ENCODE measurements around the gene FLYWCH2.
"Not testable (repeated sequence)": the region's sequence is repeated elsewhere in the genome, so short reads cannot be mapped to it uniquely, and the experiment has no call there.

The FLYWCH2 gene

DNA sequence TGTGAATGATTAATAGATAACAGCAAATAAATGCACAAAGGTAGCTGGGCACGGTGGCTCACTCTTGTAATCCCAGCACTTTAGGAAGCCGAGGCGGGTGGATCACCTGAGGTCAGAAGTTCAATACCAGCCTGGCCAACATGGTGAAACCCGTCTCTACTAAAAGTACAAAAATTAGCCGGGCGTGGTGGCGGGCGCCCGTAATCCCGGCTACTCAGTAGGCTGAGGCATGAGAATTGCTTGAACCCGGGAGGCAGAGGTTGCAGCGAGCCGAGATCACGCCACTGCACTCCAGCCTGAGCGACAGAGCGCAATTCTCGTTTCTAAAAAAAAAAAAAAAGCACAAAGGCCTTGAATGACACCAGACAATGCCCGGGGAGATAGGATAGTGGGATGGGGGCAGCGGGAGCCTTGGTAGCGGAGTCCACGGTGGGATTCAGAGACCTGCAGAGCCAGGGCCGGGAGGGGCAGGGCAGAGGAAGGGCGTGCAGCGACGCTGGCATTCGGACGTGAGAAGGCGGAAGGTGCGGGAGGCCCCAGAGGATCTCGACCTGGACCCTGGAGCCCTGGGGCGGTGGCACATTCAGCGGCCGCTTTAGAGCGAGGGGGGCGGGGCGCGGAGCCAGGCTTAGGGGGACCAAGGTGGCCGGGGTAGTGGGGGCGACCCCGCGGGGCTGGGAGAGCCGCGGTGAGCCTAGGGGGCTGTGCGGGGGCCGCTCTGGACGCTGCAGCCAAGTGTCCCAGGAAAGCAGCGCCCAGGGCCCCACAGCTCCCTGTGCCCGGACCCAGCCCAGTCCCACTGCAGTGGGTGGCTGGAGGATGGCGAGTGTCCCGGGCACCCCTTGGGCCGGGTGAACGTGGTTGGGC lies 999 bp upstream of the FLYWCH2 start:
- DNase-seq (ENCODE audit: low read depth in 1 of 2, low spot score in 1 of 2): no peak

DNA sequence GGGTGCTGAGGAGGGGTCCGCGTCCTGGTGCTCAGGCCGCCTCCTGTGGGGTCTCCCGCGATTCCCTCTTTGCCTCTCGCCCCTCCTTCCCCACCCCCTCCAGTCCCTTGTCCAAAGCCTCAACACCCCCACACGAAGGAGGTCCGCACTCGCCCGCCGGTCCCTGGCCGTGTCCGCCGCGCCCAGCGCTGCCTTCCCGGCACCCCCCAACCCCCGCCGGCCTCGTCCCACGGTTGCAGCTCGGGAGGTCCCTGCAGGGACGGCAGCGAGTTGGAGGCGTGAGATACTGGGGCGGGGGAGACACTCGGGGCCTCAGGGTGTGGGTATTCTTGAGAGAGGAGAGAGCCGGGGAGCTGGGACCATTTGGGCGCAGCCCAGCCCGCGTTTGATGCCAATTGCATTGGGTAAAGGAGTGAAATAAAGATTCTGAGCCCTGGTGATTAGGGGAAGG lies 468 bp downstream of the FLYWCH2 start:
- no peak for DNase-seq (ENCODE audit: low read depth in 1 of 2, low spot score in 1 of 2)

DNA sequence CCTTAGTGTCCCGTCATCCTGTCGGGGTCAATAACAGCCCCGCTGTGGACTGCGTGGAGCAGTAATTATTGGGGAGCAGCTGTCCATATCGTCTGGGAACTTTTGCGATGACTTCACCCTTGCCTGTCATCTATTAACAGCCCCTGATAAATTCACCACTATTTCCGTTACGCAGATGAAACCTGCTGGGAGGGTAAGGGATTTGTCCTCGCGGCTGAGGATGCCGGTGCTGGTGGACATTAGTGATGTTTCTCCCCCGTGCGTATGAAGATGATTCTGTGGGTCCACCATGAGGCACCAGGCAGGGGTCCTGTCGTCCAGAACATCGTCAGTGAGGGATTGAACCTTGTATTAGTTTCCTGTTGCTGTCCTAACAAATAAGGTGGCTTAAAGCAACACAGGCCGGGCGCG lies 1.0 kb downstream of the FLYWCH2 start:
- DNase-seq (ENCODE audit: low read depth in 1 of 2, low spot score in 1 of 2): no peak

DNA sequence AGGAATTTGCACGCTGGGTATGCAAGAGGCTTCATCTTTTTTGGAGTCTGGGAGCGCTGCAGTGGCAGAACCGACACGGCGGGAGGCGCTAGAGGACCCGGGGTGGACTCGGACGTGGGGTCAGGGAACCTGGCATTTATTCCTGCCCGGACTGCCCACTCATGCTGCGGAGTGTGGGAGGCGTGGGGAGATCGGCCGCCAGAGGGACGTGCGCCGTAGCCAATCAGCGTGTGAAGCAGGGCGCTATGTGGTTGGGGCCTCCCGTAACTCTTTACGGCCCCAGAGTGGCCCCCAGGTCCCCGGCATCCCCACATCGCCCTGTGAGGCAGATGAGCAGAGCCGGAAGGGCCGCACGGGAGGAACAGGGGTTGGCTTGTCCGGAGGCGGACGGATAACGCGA lies 11.2 kb downstream of the FLYWCH2 start:
- no peak for DNase-seq (ENCODE audit: low read depth in 1 of 2, low spot score in 1 of 2)

DNA sequence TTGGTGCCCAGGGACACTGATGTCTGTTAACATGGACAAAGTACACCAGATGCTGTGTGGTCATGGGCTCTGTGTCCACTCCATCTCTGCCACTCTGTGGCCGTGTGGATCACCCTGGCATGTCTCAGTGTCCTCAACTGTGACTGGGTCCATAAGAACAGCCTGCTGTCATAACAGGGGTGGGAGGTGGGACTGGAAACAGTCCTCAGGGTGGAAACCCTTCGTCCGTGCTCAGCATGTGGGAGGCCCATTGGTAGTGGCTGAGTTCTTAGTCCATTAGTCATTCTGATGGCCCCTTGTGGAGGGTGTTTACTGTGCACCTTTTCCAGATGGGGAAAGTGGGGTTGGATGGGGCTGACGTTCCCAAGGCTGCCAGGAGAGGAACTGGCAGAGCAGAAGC lies 12.8 kb downstream of the FLYWCH2 start:
- no peak for DNase-seq (ENCODE audit: low read depth in 1 of 2, low spot score in 1 of 2)

DNA sequence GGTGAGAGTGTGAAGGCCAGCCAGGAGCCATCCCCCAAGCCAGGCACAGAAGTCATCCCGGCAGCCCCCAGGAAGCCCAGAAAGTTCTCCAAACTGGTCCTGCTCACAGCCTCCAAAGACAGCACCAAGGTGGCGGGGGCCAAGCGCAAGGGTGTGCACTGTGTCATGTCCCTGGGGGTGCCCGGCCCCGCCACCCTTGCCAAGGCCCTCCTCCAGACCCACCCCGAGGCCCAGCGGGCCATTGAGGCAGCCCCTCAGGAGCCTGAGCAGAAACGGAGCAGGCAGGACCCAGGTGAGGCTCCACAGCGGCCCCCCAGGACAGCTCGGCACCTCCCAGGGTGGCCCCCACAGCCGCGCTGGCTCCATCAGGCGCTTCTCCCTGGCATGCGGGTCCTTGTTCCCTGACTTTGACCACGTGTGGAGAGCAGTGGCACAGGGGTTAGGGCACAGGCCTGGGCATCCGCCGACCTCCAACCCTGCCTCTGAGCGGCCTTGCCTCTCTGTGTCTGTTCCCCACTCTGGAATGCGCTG lies 13.5 kb downstream of the FLYWCH2 start:
- DNase-seq (ENCODE audit: low read depth in 1 of 2, low spot score in 1 of 2): no peak

DNA sequence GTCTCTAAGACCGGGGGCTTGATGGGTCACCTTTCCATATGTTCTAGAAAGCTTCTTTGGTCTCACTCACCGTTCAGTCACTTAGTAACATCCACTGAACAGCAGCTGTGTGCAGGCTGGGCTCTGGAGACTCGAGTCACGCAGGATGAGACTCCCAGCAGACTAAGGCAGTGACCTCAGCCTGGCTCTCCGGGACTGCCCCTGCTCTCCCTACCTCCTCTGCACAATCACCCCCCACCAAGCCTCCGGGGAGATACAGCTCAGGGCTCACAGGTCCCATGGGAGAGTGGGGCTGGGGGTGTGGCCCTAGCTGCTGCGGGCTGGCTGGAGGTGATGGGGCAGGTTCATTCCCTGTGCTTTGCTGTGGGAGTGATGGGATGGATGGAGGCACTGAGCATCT lies 14.1 kb downstream of the FLYWCH2 start:
- no peak for DNase-seq (ENCODE audit: low read depth in 1 of 2, low spot score in 1 of 2)

DNA sequence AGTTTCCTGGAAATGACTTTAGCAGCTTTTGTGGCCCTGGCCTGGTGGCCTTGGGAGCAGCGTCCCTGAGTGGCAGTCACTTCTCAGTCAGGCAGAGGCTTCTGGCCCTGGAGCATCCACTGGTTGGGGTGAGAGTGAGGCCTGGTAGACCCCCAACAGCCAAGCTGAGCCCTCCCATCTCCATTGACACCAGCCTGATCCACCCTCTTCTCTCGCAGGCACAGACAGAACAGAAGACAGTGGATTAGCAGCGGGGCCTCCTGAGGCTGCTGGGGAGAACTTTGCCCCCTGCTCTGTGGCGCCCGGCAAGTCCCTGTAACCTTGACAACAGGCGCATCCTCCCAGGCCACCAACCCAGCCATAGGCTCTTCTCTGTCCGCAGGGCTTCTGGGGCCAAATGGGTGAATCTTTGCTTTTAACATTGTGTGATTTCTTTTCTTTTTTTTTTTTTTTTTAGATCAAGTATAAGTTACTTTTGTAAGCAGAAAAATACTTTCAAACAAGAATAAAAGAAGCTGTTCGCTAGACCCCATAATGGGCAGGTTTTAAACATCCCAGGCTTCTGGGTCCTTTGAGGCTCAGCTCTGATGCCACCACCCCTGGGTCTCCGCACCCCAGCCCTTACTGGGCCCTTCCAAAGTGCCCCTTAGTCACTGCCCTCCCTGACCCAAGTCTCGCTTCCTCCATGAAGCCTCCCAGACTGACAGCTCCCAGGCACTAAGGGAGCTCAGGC lies 16.0 kb downstream of the FLYWCH2 start:
- DNase-seq (ENCODE audit: low read depth in 1 of 2, low spot score in 1 of 2): no peak

DNA sequence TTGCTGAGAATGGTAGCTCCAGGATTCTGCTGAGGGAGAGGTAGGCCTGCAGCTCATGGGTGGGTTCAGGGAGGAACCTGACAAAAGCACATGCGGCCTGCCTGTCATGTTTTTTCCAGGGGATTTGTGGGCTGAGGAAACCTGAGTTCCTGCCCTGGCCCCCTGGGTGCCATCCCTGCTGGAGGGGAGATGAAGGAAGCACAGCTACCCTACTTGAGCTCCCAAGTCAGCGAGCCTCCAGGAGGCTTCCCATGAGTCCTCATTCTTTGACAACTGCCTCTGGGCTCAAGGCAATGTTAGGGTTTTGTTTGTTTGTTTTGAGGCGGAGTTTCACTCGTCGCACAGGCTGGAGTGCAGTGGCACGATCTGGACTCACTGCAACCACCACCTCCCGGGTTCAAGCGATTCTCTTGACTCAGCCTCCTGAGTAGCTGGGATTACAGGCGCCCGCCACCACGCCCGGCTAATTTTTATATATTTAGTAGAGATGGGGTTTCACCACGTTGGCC lies 16.6 kb downstream of the FLYWCH2 start:
- DNase-seq (ENCODE audit: low read depth in 1 of 2, low spot score in 1 of 2): no peak

DNA sequence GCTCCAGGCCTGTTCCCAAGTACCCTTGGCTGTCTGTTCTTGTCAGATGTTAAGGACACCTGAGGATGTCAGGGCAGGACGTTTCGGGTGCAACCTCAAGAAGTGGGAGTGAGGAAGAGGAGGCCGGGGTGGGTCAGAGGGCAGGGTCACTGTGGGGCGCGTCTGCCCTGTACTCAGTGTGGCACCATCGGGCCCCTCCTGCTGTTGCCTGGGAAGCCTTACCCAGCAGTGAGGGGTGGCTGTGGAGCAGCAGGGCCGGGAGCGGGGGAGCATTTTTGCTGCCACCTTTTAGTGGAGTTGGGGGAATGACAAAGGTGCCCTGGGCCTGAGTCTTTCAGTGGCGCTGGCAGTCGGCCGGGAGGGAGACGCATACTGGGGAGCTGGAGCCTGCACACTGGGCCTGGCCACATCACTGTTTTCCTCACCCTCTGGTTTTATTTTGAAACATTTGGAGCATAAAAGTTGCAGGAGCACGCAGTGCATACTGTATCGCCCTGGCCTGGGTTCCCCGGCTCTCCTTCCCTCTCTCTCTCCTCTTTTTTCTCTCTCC lies 17.6 kb downstream of the FLYWCH2 start:
- DNase-seq (ENCODE audit: low read depth in 1 of 2, low spot score in 1 of 2): no peak

DNA sequence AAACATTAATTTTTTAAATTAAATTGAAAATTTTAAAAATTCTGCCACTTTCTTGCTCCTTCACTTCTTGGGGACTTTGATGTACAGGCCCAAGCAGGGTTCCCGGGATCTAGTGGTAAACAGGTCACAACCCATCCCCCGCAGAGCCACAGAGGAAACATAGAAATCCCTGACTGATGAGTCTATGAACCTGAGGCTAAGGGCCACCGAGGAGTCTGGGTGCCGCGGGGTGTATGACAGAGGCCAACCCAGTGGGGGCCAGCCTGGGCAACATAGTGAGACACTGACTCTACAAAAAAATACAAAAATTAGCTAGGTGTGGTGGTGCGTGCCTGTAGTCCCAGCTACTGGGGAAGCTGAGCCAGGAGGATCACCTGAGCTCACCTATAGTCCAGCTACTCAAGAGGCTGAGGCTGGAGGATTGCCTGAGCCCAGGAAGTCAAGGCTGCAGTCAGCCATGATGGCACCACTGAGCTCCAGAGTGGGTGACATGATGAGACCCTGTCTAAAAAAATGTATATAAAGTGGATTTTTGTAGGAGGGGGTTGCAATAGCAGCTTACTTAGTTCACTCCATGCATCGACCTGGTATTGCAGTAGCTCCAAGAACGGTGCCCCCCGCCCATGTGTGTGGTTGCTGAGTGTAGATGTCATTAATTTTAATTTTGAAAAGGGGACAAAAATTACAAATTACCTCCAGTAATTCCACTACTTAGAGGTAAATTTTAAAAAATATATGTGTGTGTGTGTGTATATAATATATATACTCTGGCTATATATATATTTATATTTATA lies 19.5 kb downstream of the FLYWCH2 start:
- no peak for DNase-seq (ENCODE audit: low read depth in 1 of 2, low spot score in 1 of 2)

DNA sequence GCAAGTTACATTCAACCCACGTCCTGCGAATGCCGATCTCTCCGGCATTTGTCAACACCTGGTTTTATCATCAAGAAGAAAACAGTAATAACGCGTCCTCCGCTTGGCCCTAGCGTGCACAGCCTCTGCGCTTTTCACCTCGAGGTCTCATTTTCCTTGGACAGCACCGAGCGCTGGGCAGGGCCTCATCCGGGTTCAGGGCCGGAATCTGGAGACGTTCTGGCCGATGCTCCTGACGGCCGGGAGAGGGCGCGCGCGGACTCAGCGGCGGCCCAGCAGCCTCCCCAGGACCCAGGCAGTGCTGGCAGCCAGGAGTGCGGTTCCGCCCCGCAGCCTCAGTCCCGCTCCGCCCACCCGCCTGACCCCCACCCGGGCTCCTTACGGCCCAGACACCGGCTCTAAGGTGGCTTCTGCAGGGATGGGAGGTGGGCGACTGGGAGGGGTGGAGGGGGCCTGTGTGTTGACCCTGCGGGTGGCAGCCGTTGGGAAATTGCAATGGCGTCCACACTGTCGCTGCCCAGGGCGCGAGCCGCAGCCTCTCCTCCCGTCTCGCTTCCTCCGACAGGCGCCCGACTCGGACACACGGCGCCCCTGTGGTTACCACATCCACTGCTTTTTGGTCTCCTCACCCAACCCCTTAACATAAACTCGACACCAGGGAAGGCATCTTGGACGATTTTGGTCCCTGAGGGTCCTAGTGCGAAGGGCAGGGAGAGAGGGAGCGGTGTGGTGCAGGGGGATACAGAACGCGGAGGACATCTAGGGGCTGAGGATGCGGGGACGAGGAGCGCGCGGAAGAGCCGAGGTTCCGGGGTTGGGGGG lies 21.3 kb downstream of the FLYWCH2 start:
- peak; percentile 60 to 65 for DNase-seq (ENCODE audit: low read depth in 1 of 2, low spot score in 1 of 2)

DNA sequence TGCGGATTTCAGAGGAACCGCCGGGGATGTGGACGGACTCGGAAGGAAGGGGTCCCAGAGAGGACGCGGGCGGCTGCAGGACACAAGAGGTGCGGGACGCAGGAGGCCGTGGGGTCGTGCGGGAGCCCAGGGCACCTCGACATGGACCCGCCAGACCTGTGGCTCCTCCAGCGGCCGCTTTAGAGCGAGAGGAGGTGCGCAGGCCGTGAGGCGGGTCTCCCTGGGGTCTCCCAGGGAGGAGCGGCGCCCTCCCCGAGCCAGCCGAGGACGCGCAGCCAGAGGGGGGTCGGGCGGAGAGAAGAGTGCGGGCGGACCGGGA lies 21.9 kb downstream of the FLYWCH2 start:
- peak in 1 of 2 donors; percentile 13 for DNase-seq (ENCODE audit: low read depth in 1 of 2, low spot score in 1 of 2)

DNA sequence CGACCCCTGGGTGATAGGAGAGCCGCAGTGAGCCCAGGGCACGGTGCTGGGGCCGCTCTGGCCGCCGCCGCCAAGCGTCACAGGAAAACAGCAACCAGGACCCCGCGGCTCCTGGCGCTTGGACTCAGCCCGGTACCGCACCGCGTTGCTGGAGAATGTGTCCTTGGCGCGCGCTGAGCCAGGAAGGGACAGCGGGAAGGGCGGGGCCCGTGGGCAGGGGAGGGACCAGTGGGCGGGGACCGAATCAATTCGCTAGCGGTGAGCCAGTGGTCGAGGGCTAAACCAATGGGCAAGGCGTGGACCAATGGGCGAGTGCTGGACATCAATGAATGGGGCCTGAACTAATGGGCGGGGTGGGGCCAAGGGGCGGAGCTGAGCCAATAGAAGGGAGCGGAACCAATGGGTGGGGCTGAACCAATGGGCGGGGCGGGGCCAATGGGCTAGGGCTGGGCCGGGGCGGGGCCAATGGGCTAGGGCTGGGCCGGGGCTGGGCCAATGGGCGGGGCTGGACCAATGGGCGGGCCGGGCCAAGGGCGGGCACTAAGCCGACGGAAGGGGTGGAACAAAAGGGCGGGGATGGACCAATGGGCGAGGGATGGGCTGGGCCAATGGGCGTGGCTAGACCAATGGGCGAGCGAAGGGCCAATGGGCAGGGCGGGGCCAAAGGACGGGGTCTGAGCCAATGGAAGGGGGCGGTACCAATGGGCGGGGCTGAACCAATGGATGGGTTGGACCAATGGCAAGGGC lies 22.4 kb downstream of the FLYWCH2 start:
- peak; percentile 77 to 91 for DNase-seq (ENCODE audit: low read depth in 1 of 2, low spot score in 1 of 2)

DNA sequence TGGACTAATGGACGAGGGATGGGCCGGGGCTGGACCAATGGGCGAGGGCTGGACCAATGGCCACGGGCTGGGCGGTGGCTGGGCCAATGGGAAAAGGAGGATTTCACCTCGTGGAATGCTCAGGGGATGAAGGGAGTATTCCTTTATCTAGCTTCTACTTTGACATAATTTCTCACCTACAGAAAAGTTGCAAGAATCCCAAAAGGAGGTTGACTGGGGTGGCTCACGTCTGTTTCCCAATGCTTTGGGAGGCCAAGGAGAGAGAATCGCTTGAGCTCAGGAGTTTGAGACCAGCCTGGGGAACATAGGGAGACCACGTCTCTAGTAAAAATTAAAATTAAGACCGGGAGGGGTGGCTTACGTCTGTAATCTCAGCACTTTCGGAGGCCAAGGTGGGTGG lies 23.0 kb downstream of the FLYWCH2 start:
- no peak for DNase-seq (ENCODE audit: low read depth in 1 of 2, low spot score in 1 of 2)

DNA sequence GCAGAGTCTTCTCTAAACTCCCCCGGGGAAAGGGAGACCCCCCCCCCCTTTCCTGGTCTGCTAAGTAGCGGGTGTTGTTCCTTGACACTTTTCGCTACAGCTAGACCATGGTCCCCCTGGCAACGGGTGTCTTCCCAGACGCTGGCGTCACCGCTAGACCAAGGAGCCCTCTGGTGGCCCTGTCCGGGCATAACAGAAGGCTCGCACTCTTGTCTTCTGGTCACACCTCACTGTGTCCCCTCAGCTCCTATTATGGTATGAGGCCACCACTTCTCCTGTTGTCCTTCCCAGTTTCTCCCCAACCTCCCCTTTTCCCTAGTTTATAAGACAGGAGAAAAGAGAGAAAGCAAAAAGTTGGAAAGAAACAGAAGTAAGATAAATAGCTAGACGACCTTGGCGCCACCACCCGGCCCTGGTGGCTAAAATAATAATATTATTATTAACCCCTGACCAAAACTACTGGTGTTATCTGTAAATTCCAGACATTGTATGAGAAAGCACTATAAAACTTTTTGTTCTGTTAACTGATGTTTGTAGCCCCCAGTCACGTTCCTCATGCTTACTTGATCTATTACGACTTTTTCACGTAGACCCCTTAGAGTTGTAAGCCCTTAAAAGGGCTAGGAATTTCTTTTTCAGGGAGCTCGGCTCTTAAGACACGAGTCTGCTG lies 24.2 kb downstream of the FLYWCH2 start:
- not testable (repeated sequence) for DNase-seq (ENCODE audit: low read depth in 1 of 2, low spot score in 1 of 2)

DNA sequence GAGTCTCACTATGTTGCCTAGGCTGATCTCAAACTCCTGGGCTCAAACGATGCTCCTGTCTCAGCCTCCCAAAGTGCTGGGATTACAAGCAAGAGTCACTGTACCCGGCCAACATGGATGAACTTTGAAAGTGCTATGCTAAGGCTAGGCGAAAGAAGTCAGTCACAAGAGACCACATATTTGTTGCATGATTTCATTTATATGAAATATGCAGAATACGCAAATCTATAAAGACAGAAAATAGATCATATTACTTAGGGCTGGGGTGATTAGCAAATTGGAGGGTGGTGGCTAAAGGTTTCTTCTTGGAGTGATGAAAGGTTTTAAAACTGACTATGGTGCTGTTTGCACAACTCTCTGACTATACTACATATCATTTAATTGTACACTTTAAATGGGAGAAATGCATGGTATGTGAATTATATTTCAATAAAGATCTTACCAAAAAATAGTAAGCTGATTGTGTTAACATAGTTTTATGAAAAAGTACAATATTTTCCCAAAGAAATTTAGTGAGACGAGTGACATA lies 27.5 kb downstream of the FLYWCH2 start:
- no peak for DNase-seq (ENCODE audit: low read depth in 1 of 2, low spot score in 1 of 2)

DNA sequence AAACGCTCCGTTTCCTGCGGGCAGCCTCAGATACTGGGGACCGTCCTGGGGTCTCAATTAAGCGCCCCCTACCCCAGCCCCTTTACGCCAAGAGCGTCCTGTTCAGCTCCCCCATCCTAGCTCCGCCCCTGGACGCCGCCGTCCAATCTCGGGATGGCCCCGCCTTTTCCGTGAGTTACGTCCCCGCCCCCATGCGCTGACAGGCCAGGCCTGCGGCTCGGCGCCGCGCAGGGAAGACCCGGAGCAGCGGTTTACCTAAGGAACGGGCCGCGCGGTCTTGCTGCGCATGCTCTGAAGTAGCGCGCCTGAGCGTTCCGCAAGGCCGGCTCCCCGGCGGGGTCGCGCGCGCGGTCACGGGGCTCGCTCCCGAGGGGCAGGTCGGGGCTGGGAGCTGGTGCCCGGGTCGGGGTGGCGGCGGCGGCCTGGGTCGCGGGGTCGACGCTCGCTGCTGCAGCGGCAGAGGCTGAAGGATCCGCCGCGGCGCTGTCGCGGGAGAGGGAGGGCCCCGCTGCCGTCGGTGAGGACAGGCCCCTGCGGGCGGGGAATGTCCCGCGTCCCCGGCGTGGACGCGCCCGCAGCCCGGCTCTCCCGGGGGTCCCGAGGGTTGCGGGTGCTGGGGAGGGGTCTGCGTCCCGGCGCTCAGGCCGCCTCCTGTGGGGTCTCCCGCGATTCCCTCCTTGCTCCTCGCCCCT lies 28.8 kb downstream of the FLYWCH2 start, which contains the start of gene FLYWCH1:
Gene FLYWCH1, plus strand, starts transcription at position 294 of the 692 bp plus-strand sequence. CDS start 17,755 bp downstream, outside the sequence.
- DNase-seq (ENCODE audit: low read depth in 1 of 2, low spot score in 1 of 2): peak; percentile 97 to 98
